Limb (tissue), 2 donors: ENCODE data around the gene PTPN5.

Source experiments
- DNase-seq, 2 donors: peaks; one replicate each; pipeline ENCODE4 v3.0.0-alpha.2; 2016; ENCODE audit errors: extremely low spot score in 2 of 2

PTPN5 gene

DNA sequence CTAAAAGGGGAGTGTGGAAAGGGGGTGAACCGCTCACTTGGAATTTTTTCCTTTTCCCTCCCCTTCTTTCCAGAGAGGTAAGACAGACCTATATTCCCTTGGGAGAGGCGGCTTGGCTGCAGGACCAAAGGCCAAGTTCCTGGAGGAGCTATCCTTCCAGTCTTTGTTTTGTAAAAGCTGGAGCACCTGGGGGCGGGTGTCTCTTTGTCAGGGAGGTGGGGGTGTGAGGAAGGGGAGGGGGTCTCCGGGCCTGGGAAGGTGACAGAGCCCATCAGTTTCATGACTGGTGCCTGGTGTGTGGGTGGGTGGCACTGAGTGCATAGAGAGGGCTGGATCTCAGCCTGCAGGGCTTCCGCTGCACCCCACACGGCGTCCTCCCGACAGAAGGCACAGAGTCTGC lies 18.5 kb downstream of the PTPN5 start:
- DNase-seq: no peak

DNA sequence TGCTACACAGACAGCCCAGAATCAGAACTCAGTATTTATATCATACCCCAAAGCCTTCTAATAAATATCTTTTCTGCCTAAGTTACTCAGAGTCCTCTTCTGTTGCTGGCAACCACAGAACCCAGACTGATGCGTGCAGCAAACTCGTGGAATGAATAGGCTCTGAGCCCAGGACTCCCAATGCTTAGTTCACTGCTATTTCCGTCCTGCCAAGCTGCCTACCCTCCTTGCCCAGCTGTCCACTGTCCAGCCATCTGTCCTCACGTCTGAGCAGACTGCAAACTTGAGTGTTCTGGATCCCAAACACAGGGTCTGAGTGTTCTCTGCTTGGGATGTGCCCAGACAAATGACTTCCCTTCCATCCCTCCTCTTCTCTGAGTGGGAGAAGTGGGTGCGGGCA lies 19.4 kb downstream of the PTPN5 start:
- no peak for DNase-seq

DNA sequence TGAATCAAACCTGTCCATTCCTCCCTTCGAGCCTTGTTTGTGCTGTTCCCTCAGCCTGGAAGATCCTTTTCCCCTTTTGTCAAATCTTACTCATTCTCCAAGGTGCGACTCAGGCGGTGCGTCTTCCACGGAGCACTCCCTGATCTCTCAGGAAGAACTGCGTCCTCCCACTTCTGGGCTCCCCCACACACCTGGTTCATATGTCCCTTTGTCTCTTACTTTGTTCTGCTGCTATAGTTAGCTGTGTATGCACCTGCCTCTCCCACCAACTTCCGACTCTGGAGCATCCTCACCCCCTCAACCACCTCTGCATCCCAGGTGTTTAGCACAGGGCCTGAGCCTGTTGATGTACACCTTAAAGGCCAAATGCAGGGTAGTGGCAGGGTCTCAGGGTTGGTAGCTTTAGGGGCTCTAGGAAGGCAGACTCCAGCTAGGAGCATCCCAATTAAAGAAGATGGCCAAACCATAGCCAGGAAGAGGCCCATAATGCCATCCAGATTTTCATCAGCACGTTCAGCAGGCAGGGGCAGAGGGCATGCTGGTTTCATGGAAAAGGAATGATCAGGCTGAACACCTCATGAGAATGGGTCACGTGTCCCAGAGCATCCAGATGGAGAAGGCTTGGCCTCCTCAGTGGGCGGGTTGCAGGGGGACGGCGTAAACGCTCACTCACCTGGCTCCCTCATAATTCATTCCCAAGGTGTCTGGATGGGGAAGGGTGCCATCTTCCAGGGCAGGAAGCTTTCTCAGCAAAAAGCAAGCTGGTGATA lies 20.1 kb downstream of the PTPN5 start:
- no peak for DNase-seq

DNA sequence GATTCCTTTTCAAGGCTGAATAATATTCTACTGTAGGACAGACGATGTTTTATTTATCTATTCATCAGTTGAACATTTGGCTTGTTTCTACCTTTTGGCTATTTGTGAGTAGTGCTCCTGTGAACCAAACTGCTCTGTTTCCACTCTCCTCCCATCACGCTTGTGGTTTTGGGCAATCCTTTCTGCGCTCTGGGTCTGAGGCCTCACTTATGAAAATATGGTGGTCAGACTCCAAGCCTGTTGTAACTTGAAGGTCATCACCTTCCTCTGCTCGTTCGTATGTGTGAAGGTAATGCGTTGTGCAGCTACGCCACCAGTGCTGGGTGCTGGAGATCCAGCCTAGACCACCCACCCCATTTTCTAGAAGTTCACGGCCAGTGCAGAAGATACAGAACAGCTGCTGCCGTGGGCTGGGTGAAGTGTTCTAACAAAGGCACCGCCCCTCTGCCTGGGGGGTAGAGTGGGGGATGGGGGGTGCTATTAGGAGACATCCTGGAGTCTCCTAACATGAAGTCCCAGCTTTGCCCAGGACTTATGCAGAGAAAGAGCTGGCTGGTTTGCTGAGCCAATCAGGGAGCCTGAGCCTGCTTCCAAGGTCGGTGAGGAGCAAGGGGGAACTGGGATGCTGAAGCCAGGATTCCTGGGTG lies 21.0 kb downstream of the PTPN5 start:
- DNase-seq: no peak

DNA sequence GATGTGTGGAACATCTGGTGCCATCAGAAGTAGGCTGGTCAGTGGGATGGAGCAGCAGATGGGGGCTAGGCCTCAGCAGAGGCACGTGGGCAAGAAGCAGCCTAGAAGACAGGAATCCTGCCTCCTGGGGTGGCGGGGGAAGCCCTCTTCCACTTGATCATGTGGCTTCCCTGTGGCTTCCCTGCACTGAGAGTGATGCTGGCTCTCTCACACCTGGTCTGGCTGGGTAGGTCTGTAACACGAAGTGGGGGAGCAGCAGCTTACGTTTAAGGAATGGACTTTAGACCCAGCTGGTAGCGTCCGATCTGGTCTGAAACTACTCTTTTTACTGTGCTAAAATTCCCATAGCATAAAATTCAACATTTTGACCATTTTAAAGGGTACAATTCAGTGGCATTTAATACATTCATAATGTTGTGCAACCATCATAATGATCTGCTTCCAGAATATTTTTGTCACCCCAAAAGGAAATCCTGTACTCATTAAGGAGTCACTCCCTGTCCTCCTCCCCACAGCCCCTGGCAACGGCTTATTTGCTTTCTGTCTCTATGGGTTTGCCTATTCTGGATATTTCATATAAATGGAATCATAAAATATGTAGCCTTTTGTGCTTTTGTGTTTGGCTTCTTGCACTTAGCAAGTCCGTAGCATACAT lies 21.7 kb downstream of the PTPN5 start:
- DNase-seq: no peak

DNA sequence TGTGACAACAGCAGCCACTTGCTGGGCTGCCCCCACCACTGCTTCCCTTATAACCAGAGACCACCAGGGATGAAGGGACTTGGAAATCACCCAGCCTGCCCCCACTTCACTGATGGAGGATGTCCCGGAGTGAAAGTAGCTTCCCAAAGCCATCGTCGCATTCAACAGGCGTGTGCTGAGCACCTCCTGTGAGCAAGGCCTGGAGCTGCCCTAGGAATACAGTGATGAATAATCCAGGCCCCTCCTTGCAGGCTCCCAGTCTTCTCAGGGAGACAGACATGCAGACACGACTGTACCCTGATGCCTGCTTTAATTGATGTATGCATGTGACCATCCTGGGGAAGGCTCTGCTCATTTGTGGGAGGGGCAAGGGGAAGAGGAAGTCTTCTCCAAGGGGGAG lies 22.6 kb downstream of the PTPN5 start:
- no peak for DNase-seq

DNA sequence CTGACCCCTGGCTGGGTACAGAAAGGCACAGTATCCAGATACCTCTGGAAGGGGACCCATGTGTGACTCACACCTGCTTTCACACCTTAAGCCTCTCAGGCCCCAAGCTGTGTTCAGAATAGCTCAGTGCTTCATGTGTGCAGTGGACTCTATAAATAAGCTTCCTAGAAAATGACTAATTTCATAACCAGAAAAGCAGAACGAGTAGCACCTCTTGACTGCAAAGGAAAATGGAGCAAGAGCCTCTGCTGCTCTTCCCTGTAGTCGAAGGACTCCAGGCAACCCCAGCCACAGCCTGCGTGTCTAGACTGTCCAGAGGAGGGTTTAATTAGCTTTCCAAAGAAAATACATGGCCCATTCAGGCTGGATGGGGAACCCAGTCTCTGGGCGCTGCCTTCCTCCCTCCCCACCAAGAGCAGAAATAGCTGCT lies 23.1 kb downstream of the PTPN5 start:
- DNase-seq: no peak

DNA sequence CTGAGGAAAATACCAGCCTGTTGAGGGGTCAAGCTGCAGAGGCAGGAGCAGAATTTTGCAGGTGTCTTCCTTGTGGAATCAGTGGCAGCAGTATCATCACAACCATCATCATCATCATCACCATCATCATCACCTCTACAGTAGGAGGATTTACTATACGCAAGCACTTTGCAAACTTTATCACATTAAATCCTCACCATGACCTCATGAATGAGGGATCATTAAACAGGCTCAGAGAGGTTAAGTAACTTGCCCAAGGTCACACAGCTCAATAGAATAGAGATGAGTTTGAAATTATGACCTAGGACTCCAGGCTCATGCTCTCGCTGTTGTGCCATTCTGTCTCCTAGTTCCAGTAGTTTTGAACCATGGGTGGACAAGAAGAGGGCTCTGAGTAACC lies 25.6 kb downstream of the PTPN5 start:
- DNase-seq: no peak

DNA sequence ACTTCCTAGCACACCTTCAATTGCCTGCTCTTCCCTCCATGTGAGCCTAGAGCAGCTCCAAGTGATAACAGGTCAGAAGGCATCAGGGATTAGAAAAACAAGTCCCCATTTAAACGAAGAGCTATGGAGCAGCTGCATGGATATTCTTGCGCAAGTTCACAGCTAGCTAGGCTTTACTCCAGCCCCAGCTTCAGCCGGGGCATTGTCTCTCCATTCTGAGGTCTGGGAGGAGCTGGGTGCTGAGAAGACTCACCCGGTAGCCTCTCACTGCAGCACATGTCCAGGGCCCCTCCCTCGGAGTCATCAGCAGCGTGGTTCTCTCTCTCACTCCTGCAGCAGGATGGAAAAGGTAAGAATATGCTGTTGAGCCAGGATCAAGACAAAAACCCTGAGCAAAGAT lies 26.0 kb downstream of the PTPN5 start:
- no peak for DNase-seq

DNA sequence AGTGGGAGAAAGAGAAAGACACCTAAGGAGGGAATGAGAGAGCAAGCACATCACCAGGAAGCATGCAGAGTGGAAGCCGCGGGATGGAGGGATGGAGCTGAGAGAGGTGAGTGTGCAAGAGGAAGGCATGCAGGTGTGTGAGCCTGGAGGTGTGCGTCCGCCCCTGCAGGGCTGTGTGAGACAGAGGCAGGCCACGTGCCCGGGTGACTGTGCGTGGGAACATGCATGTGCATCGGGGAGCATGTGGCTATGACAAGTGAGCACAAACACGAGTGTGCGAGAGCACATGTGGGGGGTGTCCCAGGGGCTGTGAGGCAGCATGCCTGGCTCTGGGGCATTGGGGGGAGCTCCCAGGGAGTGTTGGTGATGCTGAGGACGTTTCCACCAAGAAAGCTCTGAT lies 29.9 kb downstream of the PTPN5 start:
- no peak for DNase-seq

DNA sequence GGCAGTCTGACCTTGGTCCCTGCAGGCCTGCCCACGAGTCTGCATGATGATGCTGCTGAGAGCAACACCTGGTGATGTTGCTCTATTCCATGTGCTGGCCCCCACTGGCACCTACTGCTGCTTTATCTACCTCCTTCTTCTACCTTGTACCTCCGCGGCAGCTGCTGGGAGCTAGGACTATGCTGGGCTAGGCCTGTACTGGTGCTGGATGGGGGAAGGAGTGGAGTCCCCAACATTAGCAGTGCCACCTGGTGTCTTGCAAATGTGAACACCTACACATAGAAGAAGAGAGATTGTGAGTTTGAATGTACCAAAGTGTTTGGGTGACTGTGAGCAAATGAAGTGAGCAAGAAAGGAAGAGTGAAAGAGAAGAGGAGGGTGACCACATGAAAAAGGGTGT lies 30.5 kb downstream of the PTPN5 start:
- no peak for DNase-seq

DNA sequence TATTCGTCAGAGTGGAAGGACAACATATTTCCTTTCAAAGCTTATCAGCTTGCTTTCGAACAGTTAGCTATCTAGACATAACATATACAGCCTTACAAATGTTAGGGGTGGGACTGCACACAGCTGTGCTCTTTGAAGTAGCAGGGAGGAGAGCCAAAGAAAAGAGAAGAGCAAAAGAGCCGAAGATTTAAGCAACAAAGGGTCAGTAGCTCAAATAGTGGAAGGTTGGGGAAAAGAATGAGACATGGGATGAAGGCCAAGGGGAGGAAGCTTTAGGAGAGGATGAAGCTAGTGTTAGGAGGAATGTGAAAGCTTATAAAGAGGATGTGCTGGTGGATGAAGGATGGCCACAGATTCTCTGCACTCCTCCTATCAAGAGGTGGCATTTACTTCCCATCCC lies 33.8 kb downstream of the PTPN5 start:
- DNase-seq: no peak

DNA sequence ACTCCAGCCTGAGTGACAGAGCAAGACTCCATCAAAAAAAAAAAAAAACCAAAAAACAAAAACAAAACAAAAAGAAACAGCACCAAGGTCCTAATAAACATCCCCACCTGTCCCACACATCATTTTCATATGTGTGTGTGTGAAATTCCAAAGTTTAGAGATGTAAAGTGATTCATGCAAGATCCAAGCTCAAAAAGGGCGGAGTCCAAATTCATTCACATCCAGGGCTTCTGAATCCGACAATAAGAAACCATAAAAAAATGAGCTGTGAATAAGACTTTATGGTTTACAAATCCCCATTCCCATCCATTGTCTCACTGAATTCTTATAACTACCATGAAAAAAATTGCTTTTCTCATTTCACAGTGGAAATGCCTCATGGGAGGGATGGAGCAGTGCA lies 34.7 kb downstream of the PTPN5 start:
- DNase-seq: no peak

DNA sequence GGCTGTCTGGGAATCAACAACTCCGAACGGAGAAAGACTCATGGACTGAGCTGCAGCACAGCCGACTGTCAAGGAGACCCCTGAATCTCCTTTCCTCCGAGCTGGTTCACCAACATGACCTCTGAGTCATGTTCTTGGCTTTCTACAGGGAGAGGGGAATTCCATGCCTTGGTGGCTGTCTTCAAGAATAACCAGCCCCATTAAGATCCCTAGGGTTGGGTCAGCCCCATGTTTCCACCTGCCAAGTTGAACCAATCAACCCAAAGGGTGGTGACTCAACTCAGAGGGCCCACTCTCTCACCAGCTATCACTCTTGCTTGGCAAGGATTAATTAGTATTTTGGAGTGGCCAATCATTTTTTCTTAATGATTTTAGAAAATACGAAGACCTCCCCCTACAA lies 37.3 kb downstream of the PTPN5 start:
- DNase-seq: no peak

DNA sequence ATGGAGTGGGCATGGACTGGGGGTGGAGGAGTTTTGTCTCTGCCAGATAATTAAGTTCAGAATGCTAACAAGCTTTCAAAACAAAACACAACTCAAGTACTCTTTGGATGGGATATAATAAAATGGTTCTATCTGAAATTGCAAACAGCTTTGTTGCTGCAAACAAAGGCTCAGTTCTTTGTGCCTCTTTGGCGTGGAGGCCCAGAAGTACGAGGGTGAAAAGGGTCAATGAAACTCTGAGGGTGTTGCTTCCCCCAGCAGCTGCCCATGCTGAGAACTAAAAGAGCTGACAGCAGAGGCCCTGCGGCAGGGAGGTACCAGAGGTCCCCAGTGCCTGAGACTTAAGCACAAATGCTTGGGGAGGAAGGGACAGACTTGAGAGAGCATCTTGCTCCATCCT lies 39.1 kb downstream of the PTPN5 start:
- no peak for DNase-seq

DNA sequence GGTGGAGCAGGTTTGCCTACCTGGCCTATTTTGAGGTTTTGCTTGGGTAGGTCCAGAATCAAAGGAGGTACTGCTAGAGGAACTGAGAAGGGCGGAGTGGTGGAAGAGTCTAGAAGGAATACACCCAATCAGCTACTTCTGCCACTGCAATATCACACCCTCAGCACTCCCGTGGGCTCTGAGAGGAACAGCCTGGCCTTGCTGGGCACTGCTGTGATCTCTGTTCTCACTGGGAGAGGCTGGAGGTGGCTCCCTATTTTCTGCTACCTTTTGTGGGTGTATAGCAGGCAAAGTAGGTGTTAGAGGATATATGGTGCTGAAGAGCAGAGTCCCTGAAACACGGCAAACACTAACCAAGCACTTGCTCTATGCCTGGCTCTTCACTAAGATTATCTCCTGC lies 40.7 kb downstream of the PTPN5 start:
- no peak for DNase-seq

DNA sequence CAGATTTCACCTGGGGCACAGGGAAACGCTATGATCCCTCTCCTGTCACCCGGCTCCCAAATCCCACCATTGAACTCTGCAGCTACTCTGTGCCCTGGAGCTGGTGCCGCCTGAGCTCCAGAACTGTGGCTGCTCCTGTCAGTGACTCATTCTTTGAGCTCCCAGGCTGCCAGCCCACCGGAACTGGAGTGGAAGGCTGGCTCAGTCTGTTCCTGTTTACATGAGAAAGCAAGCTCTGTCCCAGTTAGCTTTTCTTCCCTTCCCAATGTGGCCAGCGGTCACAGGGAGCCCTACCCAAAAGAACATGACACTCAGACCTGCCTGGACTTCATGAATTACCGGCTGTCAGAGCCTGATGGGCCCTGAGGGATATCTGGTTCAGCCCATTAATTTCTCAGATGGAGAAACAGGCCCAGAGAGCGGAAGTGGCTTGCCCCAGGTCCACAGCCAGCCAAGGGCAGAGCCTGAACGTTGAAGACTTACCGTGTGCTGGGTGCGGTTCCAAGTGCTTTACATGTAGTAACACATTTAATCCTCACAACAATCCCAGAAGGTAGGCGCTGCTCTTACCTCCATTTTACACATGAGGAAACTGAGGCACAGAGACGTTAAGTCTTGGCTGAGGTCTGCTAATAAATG lies 41.8 kb downstream of the PTPN5 start:
- DNase-seq: no peak

DNA sequence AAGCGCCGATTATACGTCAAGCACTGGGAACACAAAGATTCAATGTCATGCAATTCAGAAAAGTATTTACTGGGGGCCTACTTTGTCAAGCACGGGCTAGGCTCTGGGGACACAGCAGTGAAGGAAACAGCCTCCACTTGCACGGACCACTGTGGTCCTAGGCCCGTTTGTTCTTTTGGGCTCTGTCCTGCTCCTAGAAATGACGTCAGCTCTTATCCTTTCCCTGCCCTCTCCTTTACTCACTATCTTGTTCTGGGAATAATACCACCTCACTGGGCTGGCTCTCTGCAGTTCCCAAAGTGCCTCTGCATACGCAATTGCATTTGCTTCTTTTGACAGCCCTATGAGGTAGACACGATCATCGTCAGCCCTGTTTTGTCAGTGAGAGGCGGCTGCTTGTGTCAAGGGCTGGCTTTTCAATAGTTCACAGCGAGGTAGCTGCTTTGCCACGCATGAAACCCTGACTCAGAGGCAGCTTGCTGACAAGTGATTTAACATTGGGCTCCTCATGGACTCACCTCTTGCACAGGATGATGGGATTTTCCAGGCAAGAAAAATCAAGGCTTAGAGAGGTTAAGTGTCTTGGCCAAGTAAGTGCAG lies 42.7 kb downstream of the PTPN5 start:
- DNase-seq: no peak

DNA sequence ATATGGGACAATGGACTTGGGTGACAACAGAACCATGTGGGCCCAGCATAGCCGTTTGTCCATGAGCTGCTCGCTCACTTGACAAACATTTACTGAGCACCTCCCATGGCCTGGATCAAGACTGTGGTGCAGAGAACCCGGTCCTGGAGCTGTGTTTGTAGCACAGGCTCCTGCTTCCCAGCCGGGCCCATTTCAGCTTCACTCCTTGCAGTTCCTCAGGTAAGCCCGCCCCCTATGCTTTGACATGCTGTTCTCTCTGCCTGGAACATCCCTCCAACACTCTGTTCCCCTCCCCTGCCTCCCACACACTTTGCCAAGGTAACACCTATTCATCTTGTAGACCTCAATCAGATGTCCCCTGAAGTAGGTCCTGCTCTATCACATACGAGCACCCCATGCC lies 46.3 kb downstream of the PTPN5 start:
- no peak for DNase-seq

DNA sequence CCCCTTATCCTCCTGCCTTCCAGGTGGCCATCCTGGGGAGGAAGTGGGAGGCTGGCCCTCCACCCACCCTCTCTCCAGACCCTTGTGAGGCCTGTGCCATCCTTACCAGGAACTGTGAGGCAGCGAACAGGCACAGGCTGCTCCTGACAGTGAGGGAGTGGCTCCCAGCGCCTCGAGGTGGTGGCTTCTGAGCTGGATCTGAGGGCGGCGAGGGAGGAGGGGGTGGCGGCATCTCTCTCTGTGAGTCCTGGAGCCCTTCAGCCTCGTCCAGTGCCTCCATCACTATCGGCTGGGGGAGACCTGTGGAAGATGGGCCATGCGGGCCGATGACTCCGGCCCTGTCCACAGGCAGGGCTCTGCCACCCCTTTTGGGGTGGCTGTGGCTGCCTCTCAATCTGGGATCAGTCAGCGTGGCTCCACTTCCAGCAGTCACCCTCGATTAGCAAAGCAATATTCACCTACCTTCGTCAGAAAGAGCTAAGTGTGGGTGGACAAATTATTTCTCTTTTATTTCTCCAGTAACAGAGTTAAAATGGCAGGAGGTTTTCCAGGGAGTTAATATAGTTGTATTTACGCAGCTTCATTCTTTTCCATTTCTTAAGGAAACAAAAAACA lies 47.6 kb downstream of the PTPN5 start:
- DNase-seq: no peak

DNA sequence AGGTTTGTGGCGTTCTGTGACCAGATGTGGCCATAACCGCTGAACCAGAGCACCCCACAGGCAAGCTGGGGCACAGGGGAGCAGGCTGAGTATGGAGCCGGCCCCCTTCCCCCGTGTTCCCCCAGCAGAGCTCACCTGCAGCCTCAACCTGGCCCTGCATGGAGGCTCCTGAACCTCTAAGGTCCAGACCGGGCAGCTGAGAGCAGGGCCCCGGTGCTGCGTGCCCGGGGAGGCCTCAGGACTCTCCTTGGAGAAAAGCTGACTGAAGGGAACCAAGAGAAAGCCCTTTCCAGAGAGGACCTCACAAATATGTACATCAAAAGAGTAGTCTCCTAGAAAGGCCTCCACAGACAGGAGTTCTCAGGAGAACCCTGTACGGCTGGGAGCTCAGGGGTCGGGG lies 48.2 kb downstream of the PTPN5 start:
- DNase-seq: no peak

DNA sequence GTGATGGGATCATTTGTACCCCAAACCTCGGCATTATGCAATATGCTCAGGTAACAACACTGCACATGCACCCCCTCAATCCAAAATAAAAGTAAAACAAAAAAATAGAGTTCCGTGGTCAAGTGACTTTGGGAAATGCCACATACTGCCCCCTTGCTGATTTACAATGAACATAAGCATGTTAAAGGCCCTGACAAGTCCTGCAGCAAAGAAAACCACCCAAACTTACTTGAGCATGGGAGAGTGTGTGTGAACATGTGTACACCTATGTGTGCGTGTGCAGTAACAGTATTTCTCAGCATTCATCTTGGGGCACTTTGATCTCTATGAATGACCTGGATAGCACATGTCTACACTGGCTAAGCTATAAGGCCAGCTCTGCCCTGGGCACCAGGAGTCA lies 49.8 kb downstream of the PTPN5 start:
- no peak for DNase-seq
